HepG2 (cell line): ENCODE measurements around the gene TRIM28. TPM values are rescaled to one million over a fixed set of nuclear protein-coding genes. Genes with fewer than 3 reads are reported as not detected.

Experiments
- ISX ChIP-seq: sonication (generic); formaldehyde crosslinking; conservative IDR thresholded peaks from 2 replicates; pipeline ENCODE4 v1.5.0; 2020; ENCODE audit warnings: missing genetic modification reagents
- KLF9 ChIP-seq: IDR thresholded peaks from 2 replicates; pipeline ENCODE4 v1.6.1; 2016; ENCODE audit warnings: low read depth
- NFRKB ChIP-seq: fragments of 450-650 bp; IDR thresholded peaks from 2 replicates; pipeline ENCODE4 v1.6.1; 2017
- SMYD3 ChIP-seq: sonication (generic); formaldehyde crosslinking; IDR thresholded peaks from 2 replicates; pipeline ENCODE4 v1.8.1; 2023; ENCODE audit warnings: mild to moderate bottlenecking, missing genetic modification reagents
- TBL1XR1 ChIP-seq: fragments of 150-350 bp; IDR thresholded peaks from 2 replicates; pipeline ENCODE4 v1.6.1; 2014; ENCODE audit warnings: borderline replicate concordance, low read length; ENCODE audit not compliant: partially characterized antibody
- YY1 ChIP-seq: IDR thresholded peaks from 2 replicates; pipeline ENCODE4 v1.6.1; 2011; ENCODE audit warnings: low read length, low read depth, moderate library complexity, mild to moderate bottlenecking; ENCODE audit not compliant: insufficient read depth, insufficient replicate concordance
- ZNF12 ChIP-seq: sonication (generic); formaldehyde crosslinking; IDR thresholded peaks from 2 replicates; pipeline ENCODE4 v1.5.0; 2020; ENCODE audit warnings: missing genetic modification reagents
- ZNF337 ChIP-seq: sonication (generic); formaldehyde crosslinking; IDR thresholded peaks from 2 replicates; pipeline ENCODE4 v1.5.1; 2020; ENCODE audit warnings: missing genetic modification reagents, low read depth, mild to moderate bottlenecking, borderline replicate concordance
- ZNF33A ChIP-seq: sonication (generic); formaldehyde crosslinking; IDR thresholded peaks from 2 replicates; pipeline ENCODE4 v1.5.1; 2020; ENCODE audit warnings: missing genetic modification reagents, mild to moderate bottlenecking, moderate library complexity, borderline replicate concordance
- ZNF430 ChIP-seq: sonication (generic); formaldehyde crosslinking; IDR thresholded peaks from 2 replicates; pipeline ENCODE4 v1.9.0; 2021; ENCODE audit warnings: mild to moderate bottlenecking, missing genetic modification reagents
- ZNF543 ChIP-seq: sonication (generic); formaldehyde crosslinking; IDR thresholded peaks from 2 replicates; pipeline ENCODE4 v1.4.0; 2020; ENCODE audit warnings: mild to moderate bottlenecking, missing genetic modification reagents
- ZNF746 ChIP-seq: sonication (generic); formaldehyde crosslinking; IDR thresholded peaks from 2 replicates; pipeline ENCODE4 v1.8.0; 2022; ENCODE audit warnings: mild to moderate bottlenecking, missing genetic modification reagents
- ZSCAN29 ChIP-seq: sonication (generic); formaldehyde crosslinking; conservative IDR thresholded peaks from 2 replicates; pipeline ENCODE4 v1.4.0; 2020; ENCODE audit warnings: mild to moderate bottlenecking, missing genetic modification reagents
- ZSCAN31 ChIP-seq: sonication (generic); formaldehyde crosslinking; IDR thresholded peaks from 2 replicates; pipeline ENCODE4 v1.5.0; 2020; ENCODE audit warnings: low read depth, mild to moderate bottlenecking, missing genetic modification reagents
- polyA plus RNA-seq, 8 experiments: library from polyadenylated mRNA; depleted of rRNA in 3 of 8; stranded (reverse) in 7 of 8; unstranded in 1 of 8; fragments of >200 nt; fragmentation: Illumina TruSeq in 4 of 8; extraction: Trizol in 4 of 8; gene quantifications; 2 replicates each; pipeline versions ENCODE4 v1.2.1 to v1.2.3, GENCODE V29; 2011 to 2016; ENCODE audit warnings: low read depth in 4 of 8, missing spikeins in 1 of 8, mixed read lengths in 1 of 8; ENCODE audit not compliant: insufficient read depth in 1 of 8
- total RNA-seq, 5 experiments: library from RNA; depleted of rRNA; stranded (reverse); fragments of >200 nt; fragmentation: Illumina TruSeq; extraction: Trizol; gene quantifications; 2 replicates each; pipeline ENCODE4 v1.2.3, GENCODE V29; 2016; ENCODE audit warnings: low read depth in 1 of 5
- TF ChIP-seq, protein P1 (sequence below): IDR thresholded peaks from 2 replicates; pipeline ENCODE4 v1.6.1; 2016; ENCODE audit warnings: mild to moderate bottlenecking, missing biosample characterization, missing genetic modification reagents
- TF ChIP-seq, protein P2 (sequence below): sonication (generic); formaldehyde crosslinking; IDR thresholded peaks from 2 replicates; pipeline ENCODE4 v1.8.1; 2023; ENCODE audit warnings: missing genetic modification reagents, mild to moderate bottlenecking, borderline replicate concordance
- TF ChIP-seq, protein P3 (sequence below): IDR thresholded peaks from 2 replicates; pipeline ENCODE4 v1.6.1; 2016; ENCODE audit warnings: mild to moderate bottlenecking
- TF ChIP-seq, protein P4 (sequence below): sonication (generic); formaldehyde crosslinking; IDR thresholded peaks from 2 replicates; pipeline ENCODE4 v1.4.0; 2020; ENCODE audit warnings: missing genetic modification reagents
- TF ChIP-seq, protein P5 (sequence below): IDR thresholded peaks from 2 replicates; pipeline ENCODE4 v1.4.0; 2020; ENCODE audit warnings: mild to moderate bottlenecking, missing genetic modification reagents

Gene TRIM28
- total and polyA plus RNA-seq, 2 of the 13 experiments (the other 11 are each of a cell fraction or from before 2014, with no cell fraction given): 361 to 439 TPM

DNA sequence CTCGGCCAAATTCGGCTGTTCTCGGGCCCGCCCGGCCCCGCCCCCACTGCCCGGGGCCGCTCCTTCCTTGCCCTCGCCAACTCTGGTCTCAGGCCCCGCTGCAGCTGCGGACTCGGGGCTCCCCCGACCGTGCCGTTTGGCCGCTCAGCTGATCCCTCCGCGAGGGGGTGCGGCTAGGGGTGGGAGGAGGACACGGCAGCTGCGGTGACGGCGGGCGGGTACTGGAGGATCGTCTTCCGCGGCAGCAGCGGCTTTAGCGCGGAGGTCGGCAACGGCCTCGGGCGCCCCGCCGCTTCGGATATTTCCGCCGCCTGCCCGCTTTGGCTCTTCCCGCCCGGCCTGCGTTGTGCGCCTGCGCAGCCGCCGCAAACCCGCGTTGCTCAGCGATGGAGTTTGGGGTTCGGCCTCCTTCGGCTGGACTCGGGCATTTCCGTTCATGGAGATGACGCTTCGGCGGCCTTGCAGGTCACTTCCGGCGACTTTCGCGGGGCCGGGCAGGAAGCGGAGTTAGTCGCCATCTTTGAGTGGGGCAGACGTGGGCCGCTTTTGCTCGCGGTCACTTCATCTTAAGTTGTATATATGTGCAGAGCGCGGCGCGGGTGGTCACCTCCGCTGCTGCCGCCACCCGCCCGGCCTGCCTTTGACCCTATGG is 14.9 kb downstream of the TRIM28 start (continued):
- TF ChIP-seq, protein P1, sequence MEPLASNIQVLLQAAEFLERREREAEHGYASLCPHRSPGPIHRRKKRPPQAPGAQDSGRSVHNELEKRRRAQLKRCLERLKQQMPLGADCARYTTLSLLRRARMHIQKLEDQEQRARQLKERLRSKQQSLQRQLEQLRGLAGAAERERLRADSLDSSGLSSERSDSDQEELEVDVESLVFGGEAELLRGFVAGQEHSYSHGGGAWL (CRISPR knock-in tag): no peak; the same call in 1 of the 2 replicates
- TF ChIP-seq ZNF337 (CRISPR knock-in tag) (no peak), ZSCAN31 (peak; percentile 85; the same call in 1 of the 2 replicates), ZNF430 (CRISPR knock-in tag) (no peak; the same call in 1 of the 2 replicates), KLF9 (no peak), ZSCAN29 (CRISPR knock-in tag) (peak; percentile 98), TBL1XR1 (no peak), ZNF33A (CRISPR knock-in tag) (no peak; the same call in 1 of the 2 replicates), YY1 (peak; percentile 97), ZNF12 (no peak), ZNF746 (CRISPR knock-in tag) (no peak), ISX (CRISPR knock-in tag) (peak; percentile 84; the same call in 1 of the 2 replicates), NFRKB (0 out of 2 replicates have a peak, but pooled peaks have one; percentile 51), SMYD3 (CRISPR knock-in tag) (no peak), ZNF543 (CRISPR knock-in tag) (no peak)
- TF ChIP-seq, protein P2, sequence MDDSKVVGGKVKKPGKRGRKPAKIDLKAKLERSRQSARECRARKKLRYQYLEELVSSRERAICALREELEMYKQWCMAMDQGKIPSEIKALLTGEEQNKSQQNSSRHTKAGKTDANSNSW: no peak
- TF ChIP-seq, protein P3, sequence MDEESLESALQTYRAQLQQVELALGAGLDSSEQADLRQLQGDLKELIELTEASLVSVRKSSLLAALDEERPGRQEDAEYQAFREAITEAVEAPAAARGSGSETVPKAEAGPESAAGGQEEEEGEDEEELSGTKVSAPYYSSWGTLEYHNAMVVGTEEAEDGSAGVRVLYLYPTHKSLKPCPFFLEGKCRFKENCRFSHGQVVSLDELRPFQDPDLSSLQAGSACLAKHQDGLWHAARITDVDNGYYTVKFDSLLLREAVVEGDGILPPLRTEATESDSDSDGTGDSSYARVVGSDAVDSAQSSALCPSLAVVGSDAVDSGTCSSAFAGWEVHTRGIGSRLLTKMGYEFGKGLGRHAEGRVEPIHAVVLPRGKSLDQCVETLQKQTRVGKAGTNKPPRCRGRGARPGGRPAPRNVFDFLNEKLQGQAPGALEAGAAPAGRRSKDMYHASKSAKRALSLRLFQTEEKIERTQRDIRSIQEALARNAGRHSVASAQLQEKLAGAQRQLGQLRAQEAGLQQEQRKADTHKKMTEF (CRISPR knock-in tag): peak; percentile 85; the same call in 1 of the 2 replicates
- TF ChIP-seq, protein P4, sequence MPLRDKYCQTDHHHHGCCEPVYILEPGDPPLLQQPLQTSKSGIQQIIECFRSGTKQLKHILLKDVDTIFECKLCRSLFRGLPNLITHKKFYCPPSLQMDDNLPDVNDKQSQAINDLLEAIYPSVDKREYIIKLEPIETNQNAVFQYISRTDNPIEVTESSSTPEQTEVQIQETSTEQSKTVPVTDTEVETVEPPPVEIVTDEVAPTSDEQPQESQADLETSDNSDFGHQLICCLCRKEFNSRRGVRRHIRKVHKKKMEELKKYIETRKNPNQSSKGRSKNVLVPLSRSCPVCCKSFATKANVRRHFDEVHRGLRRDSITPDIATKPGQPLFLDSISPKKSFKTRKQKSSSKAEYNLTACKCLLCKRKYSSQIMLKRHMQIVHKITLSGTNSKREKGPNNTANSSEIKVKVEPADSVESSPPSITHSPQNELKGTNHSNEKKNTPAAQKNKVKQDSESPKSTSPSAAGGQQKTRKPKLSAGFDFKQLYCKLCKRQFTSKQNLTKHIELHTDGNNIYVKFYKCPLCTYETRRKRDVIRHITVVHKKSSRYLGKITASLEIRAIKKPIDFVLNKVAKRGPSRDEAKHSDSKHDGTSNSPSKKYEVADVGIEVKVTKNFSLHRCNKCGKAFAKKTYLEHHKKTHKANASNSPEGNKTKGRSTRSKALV: 0 out of 2 replicates have a peak, but pooled peaks have one; percentile 79
- TF ChIP-seq, protein P5, sequence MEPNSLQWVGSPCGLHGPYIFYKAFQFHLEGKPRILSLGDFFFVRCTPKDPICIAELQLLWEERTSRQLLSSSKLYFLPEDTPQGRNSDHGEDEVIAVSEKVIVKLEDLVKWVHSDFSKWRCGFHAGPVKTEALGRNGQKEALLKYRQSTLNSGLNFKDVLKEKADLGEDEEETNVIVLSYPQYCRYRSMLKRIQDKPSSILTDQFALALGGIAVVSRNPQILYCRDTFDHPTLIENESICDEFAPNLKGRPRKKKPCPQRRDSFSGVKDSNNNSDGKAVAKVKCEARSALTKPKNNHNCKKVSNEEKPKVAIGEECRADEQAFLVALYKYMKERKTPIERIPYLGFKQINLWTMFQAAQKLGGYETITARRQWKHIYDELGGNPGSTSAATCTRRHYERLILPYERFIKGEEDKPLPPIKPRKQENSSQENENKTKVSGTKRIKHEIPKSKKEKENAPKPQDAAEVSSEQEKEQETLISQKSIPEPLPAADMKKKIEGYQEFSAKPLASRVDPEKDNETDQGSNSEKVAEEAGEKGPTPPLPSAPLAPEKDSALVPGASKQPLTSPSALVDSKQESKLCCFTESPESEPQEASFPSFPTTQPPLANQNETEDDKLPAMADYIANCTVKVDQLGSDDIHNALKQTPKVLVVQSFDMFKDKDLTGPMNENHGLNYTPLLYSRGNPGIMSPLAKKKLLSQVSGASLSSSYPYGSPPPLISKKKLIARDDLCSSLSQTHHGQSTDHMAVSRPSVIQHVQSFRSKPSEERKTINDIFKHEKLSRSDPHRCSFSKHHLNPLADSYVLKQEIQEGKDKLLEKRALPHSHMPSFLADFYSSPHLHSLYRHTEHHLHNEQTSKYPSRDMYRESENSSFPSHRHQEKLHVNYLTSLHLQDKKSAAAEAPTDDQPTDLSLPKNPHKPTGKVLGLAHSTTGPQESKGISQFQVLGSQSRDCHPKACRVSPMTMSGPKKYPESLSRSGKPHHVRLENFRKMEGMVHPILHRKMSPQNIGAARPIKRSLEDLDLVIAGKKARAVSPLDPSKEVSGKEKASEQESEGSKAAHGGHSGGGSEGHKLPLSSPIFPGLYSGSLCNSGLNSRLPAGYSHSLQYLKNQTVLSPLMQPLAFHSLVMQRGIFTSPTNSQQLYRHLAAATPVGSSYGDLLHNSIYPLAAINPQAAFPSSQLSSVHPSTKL (CRISPR knock-in tag): no peak
